HCT116 (cell line): ENCODE data around the gene RPP25. TPM values are rescaled to one million over a fixed set of nuclear protein-coding genes. Genes with fewer than 3 reads are reported as not detected.
A peak's percentile ranks its signal among the peaks of the same experiment; 100 is the strongest.

ENCODE experiments used
- ATAC-seq: fragments of 200-7000 bp; cut with Tn5 transposase; 2 replicates; pipeline ENCODE4 v1.9.1; 2020; ENCODE audit warnings: mild to moderate bottlenecking, moderate library complexity
- BruUV-seq: library from RNA; stranded (reverse); fragments of 400-500 nt; replicated peaks from 2 replicates; lab custom pipeline; 2021; lab: Mats Ljungman, UMichigan
- CTCF ChIA-PET: fragments of 300-600 bp; sonication (Branson Sonifier 250); formaldehyde crosslinking; loops from one replicate; lab custom pipeline; 2021; ENCODE audit warnings: antibody characterized with exemption; lab: Charles Lee
- POLR2A ChIA-PET: fragments of 300-600, 350-600 bp; sonication (Branson Sonifier 250); formaldehyde crosslinking; loops from one replicate; lab custom pipeline; 2021; ENCODE audit warnings: antibody characterized with exemption; lab: Charles Lee
- RAD21 ChIA-PET, 2 experiments: fragments of 300-600 bp; sonication (Branson Sonifier 250); formaldehyde crosslinking; loops; one replicate each; lab custom pipeline; 2023; ENCODE audit warnings: low total read pairs in 2 of 2; ENCODE audit not compliant: uncharacterized antibody in 2 of 2, unreplicated experiment in 2 of 2, low non-redundant PET in 1 of 2; lab: Charles Lee
- DNase-seq: peaks from one replicate; pipeline ENCODE4 v3.0.0-alpha.2; 2010; ENCODE audit warnings: low read depth, low spot score
- H2AFZ ChIP-seq: fragments of 200-600 bp; shearing (Covaris generic), sonication (generic); 2 replicates; pipeline ENCODE4 v1.6.1; 2017; ENCODE audit warnings: low read depth, mixed run types, mixed read lengths, antibody characterized with exemption, low read length; ENCODE audit not compliant: poor library complexity, severe bottlenecking
- H3K27ac ChIP-seq: 2 replicates; pipeline ENCODE4 v1.5.1; 2012; ENCODE audit warnings: low read depth, low read length
- H3K27me3 ChIP-seq: fragments of 200-600 bp; sonication (generic); 2 replicates; pipeline ENCODE4 v1.6.1; 2016; ENCODE audit warnings: mixed run types, low read length, mixed read lengths; ENCODE audit not compliant: insufficient read depth
- H3K36me3 ChIP-seq, 2 experiments: fragments of 200-500 bp in 1 of 2; fragments of 200-600 bp in 1 of 2; sonication (Bioruptor generic) in 1 of 2; sonication (generic) in 1 of 2; 2 replicates each; pipeline versions ENCODE4 v1.5.1 to v1.6.1; 2014 to 2016; ENCODE audit warnings: low read length in 2 of 2, inconsistent platforms in 1 of 2, mixed read lengths in 1 of 2, mixed run types in 1 of 2; ENCODE audit not compliant: insufficient read depth in 2 of 2, control insufficient read depth in 1 of 2
- H3K4me1 ChIP-seq, 2 experiments: fragments of 200-600 bp in 1 of 2; sonication (generic) in 1 of 2; 2 replicates each; pipeline versions ENCODE4 v1.5.1 to v1.6.1; 2012 to 2017; ENCODE audit warnings: low read length in 2 of 2, inconsistent platforms in 1 of 2, mild to moderate bottlenecking in 1 of 2, mixed read lengths in 1 of 2, mixed run types in 1 of 2, moderate library complexity in 1 of 2; ENCODE audit not compliant: insufficient read depth in 2 of 2, control insufficient read depth in 1 of 2
- H3K4me2 ChIP-seq: fragments of 200-600 bp; sonication (generic); 2 replicates; pipeline ENCODE4 v1.6.1; 2017; ENCODE audit warnings: mixed run types, low read length, mixed read lengths
- H3K4me3 ChIP-seq, 2 experiments: fragments of 200-600 bp in 1 of 2; sonication (generic) in 1 of 2; replicated peaks in 1 of 2; 2 replicates each; pipeline ENCODE4 v1.5.1; 2011 to 2016; ENCODE audit warnings: low read length in 2 of 2, control low read depth in 1 of 2, low read depth in 1 of 2, mild to moderate bottlenecking in 1 of 2, mixed read lengths in 1 of 2, mixed run types in 1 of 2
- H3K79me2 ChIP-seq: fragments of 200-600 bp; sonication (generic); 2 replicates; pipeline ENCODE4 v1.6.1; 2017; ENCODE audit warnings: mild to moderate bottlenecking, mixed run types, low read length, moderate library complexity, mixed read lengths; ENCODE audit not compliant: insufficient read depth
- H3K9ac ChIP-seq: fragments of 200-600 bp; sonication (generic); 2 replicates; pipeline ENCODE4 v1.6.1; 2016; ENCODE audit warnings: low read length, mixed read lengths
- H3K9me2 ChIP-seq: fragments of 200-600 bp; sonication (generic), shearing (Covaris generic); 2 replicates; pipeline ENCODE4 v1.6.1; 2017; ENCODE audit warnings: mixed run types, mild to moderate bottlenecking, moderate library complexity; ENCODE audit not compliant: insufficient read depth
- H3K9me3 ChIP-seq, 2 experiments: fragments of 200-500 bp in 1 of 2; fragments of 200-600 bp in 1 of 2; sonication (Bioruptor generic) in 1 of 2; sonication (generic) in 1 of 2; 2 replicates each; pipeline ENCODE4 v1.6.1; 2014 to 2017; ENCODE audit warnings: low read length in 2 of 2, mixed read lengths in 2 of 2, inconsistent platforms in 1 of 2, low read depth in 1 of 2, mild to moderate bottlenecking in 1 of 2, mixed run types in 1 of 2, moderate library complexity in 1 of 2; ENCODE audit not compliant: control insufficient read depth in 1 of 2, insufficient read depth in 1 of 2
- H4K20me1 ChIP-seq: fragments of 200-600 bp; sonication (generic), shearing (Covaris generic); 2 replicates; pipeline ENCODE4 v1.6.1; 2017; ENCODE audit warnings: mixed run types, mild to moderate bottlenecking, moderate library complexity; ENCODE audit not compliant: insufficient read depth
- CTCF ChIP-seq, 3 experiments: fragments of 200-600 bp in 1 of 3; sonication (generic) in 1 of 3; IDR thresholded peaks in 2 of 3; conservative IDR thresholded peaks in 1 of 3; 2 replicates each; pipeline ENCODE4 v1.5.1; 2012 to 2017; ENCODE audit warnings: low read depth in 2 of 3, low read length in 2 of 3, antibody characterized with exemption in 1 of 3, borderline replicate concordance in 1 of 3, control low read depth in 1 of 3, mild to moderate bottlenecking in 1 of 3, mixed read lengths in 1 of 3, mixed run types in 1 of 3, moderate library complexity in 1 of 3; ENCODE audit not compliant: insufficient read depth in 1 of 3
- FOSL1 ChIP-seq: IDR thresholded peaks from 2 replicates; pipeline ENCODE4 v1.6.1; 2012; ENCODE audit warnings: low read depth
- ZBTB33 ChIP-seq: IDR thresholded peaks from 2 replicates; pipeline ENCODE4 v1.6.1; 2011; ENCODE audit warnings: mild to moderate bottlenecking, low read length, moderate library complexity; ENCODE audit not compliant: insufficient replicate concordance; ENCODE audit errors: extremely low read depth
- ZFX ChIP-seq: fragments of 450-650 bp; IDR thresholded peaks from 2 replicates; pipeline ENCODE4 v1.6.1; 2017
- ZNF274 ChIP-seq: fragments of 200-500 bp; sonication (Bioruptor generic); IDR thresholded peaks from 2 replicates; pipeline ENCODE4 v1.6.1; 2014; ENCODE audit warnings: mild to moderate bottlenecking, low read depth, low read length, inconsistent platforms
- intact Hi-C: fragments of 100-400 bp; cut with micrococcal nuclease; formaldehyde crosslinking; loops from 2 replicates; pipeline ENCODE4 v1.10.0; 2022
- total RNA-seq: library from RNA; stranded (reverse); gene quantifications from one replicate; pipeline ENCODE4 v1.2.1, GENCODE V29; 2021; ENCODE audit not compliant: unreplicated experiment

The RPP25 gene
- total RNA-seq, 1 experiment from 2014 or later: 5.9 TPM

GRCh38 chr15:74933573-74933972, 23.0 kb downstream of the RPP25 start (continued):
- no peak for TF ChIP-seq ZBTB33

GRCh38 chr15:74928771-74929198, 27.8 kb downstream of the RPP25 start:
- Histone ChIP-seq H3K27ac (no peak overlapping the region), H3K4me2 (no peak overlapping the region), H3K36me3 (peaks cover 36 to 41% of the 10 kb centered on the region in 2 experiments; a peak in 3 of 4 replicates), H2AFZ (no peak overlapping the region), H4K20me1 (peaks cover 7% of the 10 kb centered on the region; the same call in 1 of the 2 replicates), H3K79me2 (peaks cover 85% of the 10 kb centered on the region), H3K4me1 (no peaks in the 10 kb centered on the region), H3K9ac (no peak overlapping the region), H3K27me3 (no peaks in the 10 kb centered on the region), H3K9me2 (no peaks in the 10 kb centered on the region), H3K9me3 (no peaks in the 10 kb centered on the region), H3K4me3 (no peak overlapping the region)
- ATAC-seq: no peak
- CTCF ChIA-PET: no interaction called here
- TF ChIP-seq CTCF (IDR thresholded peaks at IDR 0.05 in 2 of 3, conservative IDR thresholded peaks at IDR 0.05 in 1 of 3; ENCODE audit: borderline replicate concordance in 1 of 3, insufficient read depth in 1 of 3, low read depth in 2 of 3, low read length in 2 of 3): no peak
- TF ChIP-seq ZFX: no peak
- no peak for TF ChIP-seq ZNF274
- TF ChIP-seq FOSL1: no peak
- RAD21 ChIA-PET: no interaction called here
- DNase-seq: no peak
- POLR2A ChIA-PET: no interaction called here
- BruUV-seq: TSS peak; percentile 12
- intact Hi-C loops: no loop called here
